Measurements from ENCODE around the gene NDUFS6. TPM values are rescaled to one million over a fixed set of nuclear protein-coding genes. Genes with fewer than 3 reads are reported as not detected.

NDUFS6 gene
- polyA plus RNA-seq, 1 donor from 2014 or later: 72.0 TPM

DNA sequence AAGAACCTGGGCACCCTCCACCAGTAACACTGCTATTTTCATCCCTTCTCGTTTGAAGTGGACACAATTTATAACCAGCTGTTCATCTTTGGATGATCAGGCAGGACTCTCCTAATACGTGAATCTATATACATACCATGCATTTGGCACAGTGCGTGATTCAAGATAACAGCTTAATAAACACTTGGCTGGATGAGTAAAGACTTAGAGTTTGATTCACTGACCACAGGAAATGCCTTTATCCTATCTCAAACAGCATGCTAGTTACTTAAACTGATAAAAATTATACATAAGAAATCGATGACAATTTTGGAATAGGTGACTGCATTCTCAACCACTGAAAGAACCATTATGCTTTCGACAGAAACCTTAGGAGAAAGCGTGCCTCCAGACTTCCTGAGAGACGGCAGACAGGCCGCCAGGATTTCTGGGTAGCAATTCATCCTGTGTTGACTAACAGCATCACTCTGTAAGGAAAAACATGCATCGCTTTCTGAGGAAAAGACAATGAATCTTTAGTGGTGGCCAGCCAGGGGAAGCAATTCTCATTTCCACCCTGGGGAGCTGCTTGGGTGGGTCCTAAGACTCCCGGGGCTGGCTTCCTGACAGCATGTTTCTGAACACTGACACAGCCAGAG, 11.3 kb upstream of the NDUFS6 start:
- Histone ChIP-seq H3K4me3 (ENCODE audit: low read length) (peak overlapping the region; percentile 8), H3K9ac (ENCODE audit: low read length) (peak overlapping the region; percentile 27)

DNA sequence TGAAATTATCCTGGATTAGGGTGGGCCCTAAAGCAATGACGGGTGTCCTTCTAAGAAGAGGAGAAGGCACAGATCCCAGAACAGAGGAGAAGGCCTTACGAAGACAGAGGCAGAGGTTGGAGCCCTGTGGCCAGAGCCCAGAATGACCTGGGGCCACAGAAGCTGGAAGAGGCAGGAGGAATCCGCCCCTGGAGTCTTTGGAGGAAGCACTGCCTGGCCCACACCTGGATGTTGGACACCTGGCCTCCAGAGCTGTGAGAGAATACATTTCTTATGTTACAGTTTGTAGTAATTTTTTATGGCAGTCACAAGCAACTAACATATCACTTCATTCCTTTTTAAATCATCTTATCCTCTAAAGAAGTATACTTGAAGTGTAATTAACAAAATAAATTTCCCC, 10.0 kb upstream of the NDUFS6 start:
- no peaks in the 10 kb centered on the region for H3K27me3 ChIP-seq (ENCODE audit: insufficient read depth, low read depth, low read length)
- TF ChIP-seq, protein P1, sequence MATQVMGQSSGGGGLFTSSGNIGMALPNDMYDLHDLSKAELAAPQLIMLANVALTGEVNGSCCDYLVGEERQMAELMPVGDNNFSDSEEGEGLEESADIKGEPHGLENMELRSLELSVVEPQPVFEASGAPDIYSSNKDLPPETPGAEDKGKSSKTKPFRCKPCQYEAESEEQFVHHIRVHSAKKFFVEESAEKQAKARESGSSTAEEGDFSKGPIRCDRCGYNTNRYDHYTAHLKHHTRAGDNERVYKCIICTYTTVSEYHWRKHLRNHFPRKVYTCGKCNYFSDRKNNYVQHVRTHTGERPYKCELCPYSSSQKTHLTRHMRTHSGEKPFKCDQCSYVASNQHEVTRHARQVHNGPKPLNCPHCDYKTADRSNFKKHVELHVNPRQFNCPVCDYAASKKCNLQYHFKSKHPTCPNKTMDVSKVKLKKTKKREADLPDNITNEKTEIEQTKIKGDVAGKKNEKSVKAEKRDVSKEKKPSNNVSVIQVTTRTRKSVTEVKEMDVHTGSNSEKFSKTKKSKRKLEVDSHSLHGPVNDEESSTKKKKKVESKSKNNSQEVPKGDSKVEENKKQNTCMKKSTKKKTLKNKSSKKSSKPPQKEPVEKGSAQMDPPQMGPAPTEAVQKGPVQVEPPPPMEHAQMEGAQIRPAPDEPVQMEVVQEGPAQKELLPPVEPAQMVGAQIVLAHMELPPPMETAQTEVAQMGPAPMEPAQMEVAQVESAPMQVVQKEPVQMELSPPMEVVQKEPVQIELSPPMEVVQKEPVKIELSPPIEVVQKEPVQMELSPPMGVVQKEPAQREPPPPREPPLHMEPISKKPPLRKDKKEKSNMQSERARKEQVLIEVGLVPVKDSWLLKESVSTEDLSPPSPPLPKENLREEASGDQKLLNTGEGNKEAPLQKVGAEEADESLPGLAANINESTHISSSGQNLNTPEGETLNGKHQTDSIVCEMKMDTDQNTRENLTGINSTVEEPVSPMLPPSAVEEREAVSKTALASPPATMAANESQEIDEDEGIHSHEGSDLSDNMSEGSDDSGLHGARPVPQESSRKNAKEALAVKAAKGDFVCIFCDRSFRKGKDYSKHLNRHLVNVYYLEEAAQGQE (IDR thresholded peaks at IDR 0.05; ENCODE audit: borderline replicate concordance): no peak
- TF ChIP-seq SMC3 (conservative IDR thresholded peaks at IDR 0.05; ENCODE audit: poor library complexity) (no peak), EP300 (conservative IDR thresholded peaks at IDR 0.05; ENCODE audit: poor library complexity, severe bottlenecking) (no peak), POLR2AphosphoS5 (IDR thresholded peaks at IDR 0.05) (no peak), EZH2 (IDR thresholded peaks at IDR 0.05; ENCODE audit: borderline replicate concordance, insufficient read depth, low read length, poor library complexity, severe bottlenecking) (no peak), TAF1 (IDR thresholded peaks at IDR 0.05; ENCODE audit: low read depth) (no peak), RAD21 (conservative IDR thresholded peaks at IDR 0.05) (no peak), MXI1 (conservative IDR thresholded peaks at IDR 0.05; ENCODE audit: poor library complexity, severe bottlenecking) (no peak)
- TF ChIP-seq, protein P2, sequence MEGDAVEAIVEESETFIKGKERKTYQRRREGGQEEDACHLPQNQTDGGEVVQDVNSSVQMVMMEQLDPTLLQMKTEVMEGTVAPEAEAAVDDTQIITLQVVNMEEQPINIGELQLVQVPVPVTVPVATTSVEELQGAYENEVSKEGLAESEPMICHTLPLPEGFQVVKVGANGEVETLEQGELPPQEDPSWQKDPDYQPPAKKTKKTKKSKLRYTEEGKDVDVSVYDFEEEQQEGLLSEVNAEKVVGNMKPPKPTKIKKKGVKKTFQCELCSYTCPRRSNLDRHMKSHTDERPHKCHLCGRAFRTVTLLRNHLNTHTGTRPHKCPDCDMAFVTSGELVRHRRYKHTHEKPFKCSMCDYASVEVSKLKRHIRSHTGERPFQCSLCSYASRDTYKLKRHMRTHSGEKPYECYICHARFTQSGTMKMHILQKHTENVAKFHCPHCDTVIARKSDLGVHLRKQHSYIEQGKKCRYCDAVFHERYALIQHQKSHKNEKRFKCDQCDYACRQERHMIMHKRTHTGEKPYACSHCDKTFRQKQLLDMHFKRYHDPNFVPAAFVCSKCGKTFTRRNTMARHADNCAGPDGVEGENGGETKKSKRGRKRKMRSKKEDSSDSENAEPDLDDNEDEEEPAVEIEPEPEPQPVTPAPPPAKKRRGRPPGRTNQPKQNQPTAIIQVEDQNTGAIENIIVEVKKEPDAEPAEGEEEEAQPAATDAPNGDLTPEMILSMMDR (IDR thresholded peaks at IDR 0.05; ENCODE audit: poor library complexity, severe bottlenecking): no peak
- no peak overlapping the region for H2AFZ ChIP-seq (ENCODE audit: low read depth, low read length)
- no peaks in the 10 kb centered on the region for H3K9me2 ChIP-seq (ENCODE audit: insufficient read depth, low read length)
- H4K20me1 ChIP-seq (ENCODE audit: insufficient read depth): no peaks in the 10 kb centered on the region
- H3K27ac ChIP-seq (ENCODE audit: low read length): no peak overlapping the region
- no peak overlapping the region for H3K4me2 ChIP-seq (ENCODE audit: low read length)
- H3K4me3 ChIP-seq (ENCODE audit: low read length): no peak overlapping the region
- H3K36me3 ChIP-seq (ENCODE audit: insufficient read depth, low read length): no peaks in the 10 kb centered on the region
- no peak overlapping the region for H3K9ac ChIP-seq (ENCODE audit: low read length)
- no peaks in the 10 kb centered on the region for H3K9me3 ChIP-seq (ENCODE audit: low read length)
- no peaks in the 10 kb centered on the region for H3F3A ChIP-seq (ENCODE audit: insufficient read depth, low read length, poor library complexity, severe bottlenecking)
- H3K79me2 ChIP-seq (replicated peaks; ENCODE audit: insufficient read depth, low read length): no peaks in the 10 kb centered on the region

More for the DNA sequence above, 11.3 kb upstream of the NDUFS6 start:
- H3F3A ChIP-seq (ENCODE audit: insufficient read depth, low read length, poor library complexity, severe bottlenecking): no peaks in the 10 kb centered on the region
- H3K4me2 ChIP-seq (ENCODE audit: low read length): no peak overlapping the region
- H3K9me3 ChIP-seq (ENCODE audit: low read length): no peaks in the 10 kb centered on the region
- H3K36me3 ChIP-seq (ENCODE audit: insufficient read depth, low read length): no peaks in the 10 kb centered on the region
- H3K27me3 ChIP-seq (ENCODE audit: insufficient read depth, low read depth, low read length): no peaks in the 10 kb centered on the region
- H3K27ac ChIP-seq (ENCODE audit: low read length): peak overlapping the region; percentile 3
- no peaks in the 10 kb centered on the region for H3K9me2 ChIP-seq (ENCODE audit: insufficient read depth, low read length)
- peak overlapping the region; percentile 37 for H2AFZ ChIP-seq (ENCODE audit: low read depth, low read length)
- no peaks in the 10 kb centered on the region for H4K20me1 ChIP-seq (ENCODE audit: insufficient read depth)
- H3K79me2 ChIP-seq (replicated peaks; ENCODE audit: insufficient read depth, low read length): no peaks in the 10 kb centered on the region
- TF ChIP-seq SMC3 (conservative IDR thresholded peaks at IDR 0.05; ENCODE audit: poor library complexity) (no peak), POLR2AphosphoS5 (IDR thresholded peaks at IDR 0.05) (no peak), MXI1 (conservative IDR thresholded peaks at IDR 0.05; ENCODE audit: poor library complexity, severe bottlenecking) (no peak), TAF1 (IDR thresholded peaks at IDR 0.05; ENCODE audit: low read depth) (no peak), EP300 (conservative IDR thresholded peaks at IDR 0.05; ENCODE audit: poor library complexity, severe bottlenecking) (no peak)
- TF ChIP-seq, protein P1 (IDR thresholded peaks at IDR 0.05; ENCODE audit: borderline replicate concordance): no peak
- TF ChIP-seq, protein P2 (IDR thresholded peaks at IDR 0.05; ENCODE audit: poor library complexity, severe bottlenecking): no peak

All from neural cell (in vitro differentiated cells).